IPS-11a (cell line): Measurements from ENCODE around the gene DNM2.

Experiments used
- H3K4me3 ChIP-seq: one replicate; pipeline ENCODE4 v1.5.1; 2013; ENCODE audit warnings: low read depth, low read length, control low read depth

DNM2 gene

DNA sequence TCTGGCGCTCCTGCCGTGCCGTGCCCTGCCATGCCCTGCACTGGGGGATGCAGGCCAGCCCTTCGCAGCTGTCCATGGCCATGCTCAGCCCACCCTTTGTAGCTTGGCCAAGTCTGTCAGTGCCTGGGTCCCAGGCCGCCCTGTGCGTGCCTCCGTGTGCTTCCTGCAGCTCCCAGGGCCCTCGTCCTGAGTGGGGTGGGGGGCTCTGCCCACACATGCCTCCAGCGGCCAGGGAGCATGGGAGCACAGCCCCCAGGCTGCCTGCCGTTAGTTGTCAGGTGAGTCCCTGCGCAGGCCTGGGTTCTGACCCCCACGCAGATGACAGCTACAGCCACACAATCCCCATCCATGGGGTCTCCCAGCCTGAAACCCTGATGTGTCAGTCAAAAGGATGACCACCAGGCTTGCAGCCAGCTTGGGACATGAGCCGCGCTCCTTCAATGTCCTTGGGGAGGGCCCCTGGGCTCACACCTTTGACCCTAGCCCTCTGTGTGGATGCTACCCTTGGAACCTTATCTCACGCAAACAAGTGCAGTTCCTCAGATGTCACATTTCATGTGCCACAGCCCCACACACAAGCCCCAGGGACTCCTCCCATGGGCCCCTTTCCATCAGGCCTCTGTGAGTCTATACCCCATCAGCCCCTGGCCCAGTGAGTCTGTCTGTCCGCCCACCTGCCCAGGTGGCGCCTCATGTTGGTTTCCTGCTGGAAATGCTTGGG, 93.7 kb downstream of the DNM2 start:
- H3K4me3 ChIP-seq: no peak overlapping the region

DNA sequence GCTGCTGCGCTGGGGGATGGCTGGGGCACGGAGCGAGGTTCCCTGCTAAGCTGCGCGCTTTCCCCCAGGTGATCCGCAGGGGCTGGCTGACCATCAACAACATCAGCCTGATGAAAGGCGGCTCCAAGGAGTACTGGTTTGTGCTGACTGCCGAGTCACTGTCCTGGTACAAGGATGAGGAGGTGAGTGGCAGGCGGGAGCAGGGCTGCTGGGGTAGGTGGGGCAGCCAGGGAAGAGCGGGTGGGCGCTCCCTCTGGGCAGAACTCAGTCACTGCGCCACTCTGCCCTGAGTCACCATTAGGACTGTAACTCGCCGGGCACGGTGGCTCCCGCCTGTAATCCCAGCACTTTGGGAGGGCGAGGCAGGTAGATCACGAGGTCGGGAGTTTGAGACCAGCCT, 94.3 kb downstream of the DNM2 start:
- no peak overlapping the region for H3K4me3 ChIP-seq

DNA sequence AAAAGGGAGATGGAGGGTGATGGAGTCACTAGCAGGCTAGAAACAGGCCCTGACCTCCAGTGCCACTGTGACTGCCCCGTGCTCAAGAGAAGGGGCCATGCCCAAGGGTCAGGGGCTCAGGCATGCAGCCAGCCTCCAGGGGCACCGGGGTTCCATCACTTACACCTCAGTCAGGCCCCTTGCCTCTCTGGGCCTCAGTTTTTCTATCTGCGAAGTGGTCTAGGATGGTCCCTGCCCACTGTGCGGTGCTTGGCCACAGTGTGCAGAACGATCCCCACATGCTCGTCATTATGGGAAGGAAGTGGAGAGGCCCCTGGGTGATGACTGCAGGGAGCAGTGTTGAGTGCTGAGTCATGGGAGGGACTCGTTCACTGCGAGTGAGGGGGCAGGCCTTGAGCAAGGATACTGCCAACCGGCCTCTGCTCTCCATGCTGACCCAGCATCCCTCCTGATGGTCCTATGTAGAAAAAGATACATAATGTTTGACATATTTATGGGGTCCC, 95.1 kb downstream of the DNM2 start:
- H3K4me3 ChIP-seq: no peak overlapping the region

DNA sequence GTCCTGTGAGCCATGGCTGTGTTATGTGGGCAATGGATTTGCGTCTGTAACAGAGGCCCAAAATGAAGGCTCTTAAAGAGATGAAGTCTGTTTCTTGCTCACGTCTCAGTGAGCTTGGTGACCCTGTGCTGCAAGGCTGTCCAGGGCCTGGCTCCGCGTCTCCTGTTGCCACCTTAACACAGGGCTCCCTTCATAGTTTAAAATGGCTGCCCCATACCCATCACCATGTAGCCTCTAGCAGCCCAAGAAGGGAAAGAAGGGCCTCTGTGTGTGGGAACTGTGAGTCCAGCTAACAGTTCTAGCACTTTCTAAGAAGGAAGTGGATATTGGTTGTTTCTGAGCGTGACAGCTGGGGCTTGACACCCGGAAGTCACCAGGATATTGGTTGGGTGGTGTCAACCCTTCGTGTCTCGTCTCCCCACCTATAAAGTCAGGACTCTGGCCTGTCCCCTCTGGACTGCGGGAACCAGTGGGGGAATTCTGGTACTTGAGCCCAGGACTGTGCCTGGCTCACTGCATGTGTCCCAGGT, 97.2 kb downstream of the DNM2 start:
- H3K4me3 ChIP-seq: no peak overlapping the region

DNA sequence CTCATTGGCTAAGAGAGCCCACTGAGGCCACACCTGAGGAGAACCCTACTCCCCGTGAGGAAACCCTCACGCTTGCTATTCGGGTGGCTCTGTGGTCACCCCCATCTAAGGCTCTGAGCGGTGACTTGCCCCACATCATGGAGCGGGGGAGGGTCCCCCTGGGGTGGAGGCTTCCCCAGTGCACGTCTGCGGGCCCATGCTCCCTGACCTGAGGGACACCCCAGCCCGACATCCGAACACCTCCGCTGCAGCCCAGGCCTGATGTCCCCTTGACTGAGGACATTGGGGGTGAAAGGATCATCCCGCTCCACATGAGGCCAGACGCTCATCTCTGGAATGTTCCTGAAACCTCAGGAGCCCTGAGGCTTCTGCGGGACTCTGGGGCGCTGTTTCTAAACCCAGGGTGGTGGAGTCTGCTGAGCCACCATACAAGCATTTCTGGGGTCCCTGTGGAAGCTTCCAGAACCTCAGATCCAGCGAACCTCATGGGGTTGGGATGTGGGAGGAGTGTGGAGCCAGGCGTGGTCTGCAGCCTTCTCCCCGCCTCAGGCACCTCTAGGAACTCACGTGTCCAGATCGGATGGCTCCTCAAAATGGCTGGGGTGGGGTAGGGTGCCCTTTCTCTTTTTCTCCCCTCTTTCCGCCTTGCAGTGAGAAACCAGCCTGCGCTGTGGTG, 98.2 kb downstream of the DNM2 start:
- H3K4me3 ChIP-seq: no peak overlapping the region

DNA sequence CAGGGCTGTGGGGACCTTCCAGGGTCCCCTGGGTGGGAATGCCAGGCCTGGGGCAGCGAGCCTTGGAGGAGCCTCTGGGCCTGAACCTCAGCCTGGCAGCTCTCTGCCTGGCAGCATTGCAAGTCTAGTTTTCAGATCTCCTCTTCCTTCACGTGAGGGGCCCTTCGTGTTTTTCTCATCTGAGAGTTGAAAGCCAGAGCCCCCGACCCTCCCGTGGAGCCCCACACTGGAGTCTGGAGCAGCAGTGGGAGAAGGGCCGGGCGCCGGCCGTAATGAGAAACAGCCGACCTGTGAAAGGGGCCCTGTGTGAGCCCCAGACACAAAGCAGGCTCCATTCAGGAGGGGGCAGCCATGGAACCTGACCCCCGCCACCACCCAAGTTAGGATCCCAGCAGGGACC, 98.8 kb downstream of the DNM2 start:
- H3K4me3 ChIP-seq: no peak overlapping the region

DNA sequence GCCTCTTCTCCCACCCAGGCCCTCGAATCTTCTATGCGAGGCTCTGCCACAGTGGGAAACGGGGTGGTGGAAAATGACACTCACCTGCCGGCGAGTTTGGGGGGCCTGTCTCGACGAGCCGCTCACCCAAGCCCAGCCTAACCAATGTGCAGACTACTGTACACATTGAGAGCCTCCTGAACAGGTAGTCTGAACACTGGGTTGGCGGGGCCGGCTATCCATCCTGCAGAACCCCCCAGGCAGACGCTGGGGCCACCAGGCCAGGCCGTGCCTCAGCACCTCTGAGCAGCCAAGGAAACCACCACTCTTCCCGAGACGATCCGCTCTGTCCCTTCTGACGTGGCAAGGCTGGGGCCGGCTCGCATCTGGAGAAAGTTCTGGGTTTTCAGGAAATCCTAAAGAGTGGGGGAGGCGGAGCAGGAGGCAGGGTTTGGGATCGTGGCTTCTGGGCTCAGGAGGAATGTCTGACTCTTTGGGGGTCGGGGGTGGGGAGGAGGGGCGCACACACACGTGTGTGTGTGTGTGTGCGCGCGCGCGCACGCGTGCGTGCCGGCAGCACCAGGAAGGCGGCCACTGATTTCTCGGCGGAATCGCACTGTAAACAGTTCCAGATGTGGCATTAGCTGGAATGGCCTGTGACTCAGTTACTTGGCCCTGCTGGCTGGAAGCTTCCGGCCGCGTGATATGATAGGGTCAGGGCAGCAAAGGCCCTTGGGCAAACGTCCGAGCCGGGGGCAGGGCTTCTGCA, 99.6 kb downstream of the DNM2 start:
- H3K4me3 ChIP-seq: no peak overlapping the region

DNA sequence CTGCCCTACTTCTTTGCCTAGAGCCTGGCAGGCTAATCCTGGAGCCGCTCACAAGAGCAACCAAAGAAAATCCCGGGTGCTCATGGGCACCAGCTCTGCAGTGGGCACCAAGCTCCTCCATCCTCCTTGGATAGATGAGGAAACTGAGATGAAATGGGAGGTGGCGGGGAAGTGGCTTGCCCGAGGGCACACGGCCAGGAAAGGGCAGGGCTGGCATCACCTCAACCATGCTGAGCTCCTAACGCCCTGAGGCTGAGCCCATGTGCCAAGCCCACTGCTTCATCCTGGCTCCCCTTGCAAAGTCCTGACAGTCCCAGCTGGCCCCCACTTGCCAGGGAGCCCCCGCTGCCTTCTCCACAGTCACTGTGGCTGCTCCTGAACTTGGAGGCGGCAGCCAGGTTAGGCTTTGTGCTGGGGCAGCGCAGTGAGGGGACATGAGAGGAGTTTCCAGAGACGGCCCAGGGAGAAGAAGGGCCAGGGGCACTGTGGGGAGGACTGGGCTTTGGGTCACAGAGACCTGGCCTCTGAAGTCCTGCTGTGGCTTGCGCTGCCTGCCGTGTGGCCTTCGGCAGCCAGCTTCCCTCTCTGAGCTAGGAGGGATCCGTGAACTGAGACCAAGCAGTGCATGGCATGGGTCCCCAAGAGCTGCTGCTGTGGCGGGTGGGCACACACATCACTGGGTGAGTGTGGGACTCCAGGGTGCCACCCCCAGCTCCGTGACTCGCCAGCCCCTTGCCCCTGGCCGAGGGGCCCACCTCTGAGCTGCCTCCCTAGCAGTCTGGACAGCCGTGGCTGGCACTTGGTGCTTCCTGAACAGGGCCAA, 100.6 kb downstream of the DNM2 start:
- no peak overlapping the region for H3K4me3 ChIP-seq

DNA sequence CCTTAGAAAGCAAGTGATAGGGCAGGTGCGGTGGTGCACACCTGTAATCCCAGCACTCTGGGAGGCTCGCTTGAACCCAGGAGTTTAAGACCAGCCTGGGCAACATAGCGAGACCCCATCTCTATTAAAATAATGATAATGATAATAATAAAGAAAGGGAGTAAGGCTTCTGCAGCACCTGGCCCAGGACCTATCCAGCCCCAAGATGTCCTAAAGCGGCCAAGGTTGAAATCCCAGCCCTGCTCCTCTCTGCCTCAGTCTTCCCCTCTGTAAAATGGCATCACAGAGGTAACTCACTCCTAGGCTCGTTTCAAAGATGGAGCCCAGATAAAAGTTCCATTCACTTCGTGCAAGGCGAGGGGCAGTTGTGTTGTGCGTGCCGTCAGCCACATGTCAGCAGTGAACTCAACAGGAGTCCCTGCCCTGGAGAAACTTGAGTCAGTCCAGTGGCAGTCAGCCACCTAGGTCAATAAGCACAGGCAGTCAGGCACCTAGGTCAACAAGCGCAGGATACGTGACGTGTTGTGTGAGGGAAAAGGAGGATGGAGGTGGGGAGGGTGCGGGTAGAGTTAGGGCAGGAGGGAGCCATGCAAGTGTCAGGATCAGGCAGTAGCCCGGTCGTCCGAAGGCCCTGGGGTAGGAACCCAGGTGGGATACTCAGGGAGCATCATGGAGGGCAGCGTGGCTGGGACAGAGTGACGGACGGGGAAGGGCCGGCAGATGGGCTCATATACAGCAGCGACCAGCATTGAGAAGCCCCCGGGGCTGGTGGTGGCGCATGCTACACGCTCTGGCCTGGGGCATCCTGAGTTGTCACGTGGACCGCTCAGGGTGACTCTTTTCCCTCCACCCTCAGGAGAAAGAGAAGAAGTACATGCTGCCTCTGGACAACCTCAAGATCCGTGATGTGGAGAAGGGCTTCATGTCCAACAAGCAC, 101.5 kb downstream of the DNM2 start:
- H3K4me3 ChIP-seq: no peak overlapping the region

DNA sequence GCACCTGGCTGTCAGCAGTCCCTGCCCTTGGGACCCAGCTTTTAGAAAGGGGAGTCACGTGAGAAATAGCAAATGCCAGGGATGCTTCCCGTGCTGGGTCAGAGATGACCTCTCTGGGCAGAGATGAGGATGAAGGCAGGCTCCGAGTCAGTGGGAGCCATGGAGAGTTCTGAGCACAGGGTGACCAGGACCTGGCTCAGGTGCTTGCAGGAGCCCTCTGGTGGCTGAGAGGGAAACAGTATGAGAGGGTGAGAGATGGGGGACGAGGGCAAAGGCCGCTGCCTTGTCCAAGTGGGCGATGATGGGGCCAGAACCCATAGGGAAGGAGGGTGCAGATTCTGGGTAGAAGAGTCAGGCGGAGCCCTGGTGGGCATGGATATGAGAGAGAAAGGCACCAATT, 102.3 kb downstream of the DNM2 start:
- no peak overlapping the region for H3K4me3 ChIP-seq

DNA sequence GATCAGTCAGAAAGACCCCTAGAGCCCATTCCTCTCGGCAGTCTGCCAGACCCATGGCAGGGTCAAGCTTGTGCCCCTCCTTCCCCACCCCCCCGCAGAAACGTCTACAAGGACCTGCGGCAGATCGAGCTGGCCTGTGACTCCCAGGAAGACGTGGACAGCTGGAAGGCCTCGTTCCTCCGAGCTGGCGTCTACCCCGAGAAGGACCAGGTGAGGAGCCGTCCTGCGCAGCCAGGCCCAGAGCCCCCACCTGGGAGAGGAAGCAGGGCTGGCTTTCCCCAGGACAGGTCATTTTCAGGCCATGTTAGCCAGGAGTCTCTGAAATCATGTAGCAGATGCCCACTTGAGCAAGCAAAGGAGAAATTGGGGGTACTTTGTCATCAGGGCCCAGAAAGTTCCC, 105.8 kb downstream of the DNM2 start:
- no peak overlapping the region for H3K4me3 ChIP-seq

DNA sequence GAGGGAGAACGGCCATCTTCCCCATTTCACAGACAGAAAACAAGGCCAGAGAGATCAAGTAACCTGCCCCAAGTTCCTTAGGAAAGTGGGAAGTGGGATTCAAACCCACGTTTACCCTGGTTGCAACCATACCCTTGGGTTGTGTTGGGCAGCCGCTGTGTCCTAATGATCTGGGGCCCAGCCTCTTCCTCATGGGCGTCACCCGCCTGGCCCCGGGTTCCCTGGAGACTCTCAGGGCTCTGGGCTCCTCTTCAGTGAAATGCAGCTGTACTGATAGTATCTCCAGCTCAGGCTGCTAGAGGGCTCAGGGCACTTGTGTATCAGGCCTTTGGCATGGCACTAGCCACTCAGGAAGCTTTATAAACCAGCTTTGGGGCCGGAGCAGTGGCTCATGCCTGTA, 108.4 kb downstream of the DNM2 start:
- no peak overlapping the region for H3K4me3 ChIP-seq

DNA sequence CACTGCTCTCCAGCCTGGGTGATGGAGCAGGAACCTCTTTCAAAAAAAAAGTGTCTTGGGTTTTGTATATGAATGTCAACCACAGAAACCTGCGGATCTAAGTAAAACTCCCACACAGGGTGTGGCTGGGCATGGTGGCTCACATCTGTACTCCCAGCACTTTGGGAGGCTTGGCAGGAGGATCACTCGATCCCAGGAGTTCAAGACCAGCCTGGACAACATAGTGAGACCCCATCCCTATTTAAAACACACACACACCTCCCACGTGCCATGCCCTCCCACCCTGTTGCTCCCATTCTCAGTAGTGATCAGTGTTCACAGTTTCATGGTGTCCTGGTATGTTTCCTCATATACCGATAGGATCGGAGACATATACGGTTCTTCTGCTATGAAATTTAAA, 109.0 kb downstream of the DNM2 start:
- H3K4me3 ChIP-seq: no peak overlapping the region

DNA sequence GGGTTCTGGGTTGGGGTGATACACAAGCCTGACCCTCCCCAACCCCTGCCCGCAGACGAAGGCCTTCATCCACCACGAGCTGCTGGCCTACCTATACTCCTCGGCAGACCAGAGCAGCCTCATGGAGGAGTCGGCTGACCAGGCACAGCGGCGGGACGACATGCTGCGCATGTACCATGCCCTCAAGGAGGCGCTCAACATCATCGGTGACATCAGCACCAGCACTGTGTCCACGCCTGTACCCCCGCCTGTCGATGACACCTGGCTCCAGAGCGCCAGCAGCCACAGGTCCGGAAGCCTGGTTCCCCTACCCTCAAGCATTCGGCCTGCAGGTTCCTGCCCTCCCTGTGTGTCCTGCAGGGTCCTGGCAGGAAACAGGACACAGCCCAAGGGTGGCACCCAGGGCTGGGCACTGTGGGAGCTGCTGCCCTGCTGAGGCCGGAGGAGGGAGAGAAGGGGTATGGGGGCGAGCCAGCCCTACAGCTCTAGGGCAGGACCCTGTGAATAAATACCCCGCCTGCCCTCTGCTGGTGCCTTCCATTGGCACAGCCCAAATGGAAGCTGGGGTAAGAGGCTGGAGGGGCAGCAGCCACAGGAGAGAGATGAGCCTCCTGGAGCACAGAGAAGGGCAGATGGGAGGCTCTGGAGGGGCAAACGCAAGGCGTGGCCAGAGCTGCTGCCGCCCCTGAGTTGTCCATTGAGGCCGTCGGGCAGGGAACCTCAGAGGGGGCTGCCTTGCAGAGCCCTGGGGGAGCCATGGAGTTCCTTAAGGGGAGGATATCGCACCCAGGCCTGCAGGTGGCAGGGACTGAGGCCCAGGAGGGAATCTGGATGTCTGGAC, 111.3 kb downstream of the DNM2 start:
- no peak overlapping the region for H3K4me3 ChIP-seq

DNA sequence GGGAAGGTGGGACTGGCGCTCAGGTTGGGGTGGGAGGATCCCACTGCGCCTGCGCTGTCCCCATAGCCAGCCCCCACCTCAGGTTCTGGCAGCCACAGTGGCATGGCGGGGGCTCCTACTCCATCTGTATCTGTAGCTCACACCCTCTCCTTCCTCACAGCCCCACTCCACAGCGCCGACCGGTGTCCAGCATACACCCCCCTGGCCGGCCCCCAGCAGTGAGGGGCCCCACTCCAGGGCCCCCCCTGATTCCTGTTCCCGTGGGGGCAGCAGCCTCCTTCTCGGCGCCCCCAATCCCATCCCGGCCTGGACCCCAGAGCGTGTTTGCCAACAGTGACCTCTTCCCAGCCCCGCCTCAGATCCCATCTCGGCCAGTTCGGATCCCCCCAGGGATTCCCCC, 112.1 kb downstream of the DNM2 start:
- H3K4me3 ChIP-seq: no peak overlapping the region

DNA sequence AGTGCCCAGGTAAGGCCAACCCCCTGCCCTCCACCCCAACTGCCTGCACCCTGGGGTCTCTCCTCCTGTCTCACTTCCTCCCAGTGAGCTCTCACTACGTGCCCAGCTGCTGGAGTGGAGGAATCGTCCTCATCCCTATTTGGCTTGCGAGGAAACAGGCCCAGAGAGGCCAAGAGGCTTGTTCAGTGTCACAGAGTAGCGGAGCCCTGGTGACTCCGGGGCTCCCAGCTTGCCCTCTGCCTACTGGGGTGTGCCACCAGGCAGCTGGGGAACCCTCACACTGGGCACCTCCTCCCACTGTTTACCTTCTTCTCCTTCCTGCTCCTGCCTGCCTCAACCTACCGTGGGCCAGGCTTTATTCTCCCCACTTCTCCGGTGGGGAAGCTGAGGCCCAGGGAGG, 112.5 kb downstream of the DNM2 start:
- no peak overlapping the region for H3K4me3 ChIP-seq

DNA sequence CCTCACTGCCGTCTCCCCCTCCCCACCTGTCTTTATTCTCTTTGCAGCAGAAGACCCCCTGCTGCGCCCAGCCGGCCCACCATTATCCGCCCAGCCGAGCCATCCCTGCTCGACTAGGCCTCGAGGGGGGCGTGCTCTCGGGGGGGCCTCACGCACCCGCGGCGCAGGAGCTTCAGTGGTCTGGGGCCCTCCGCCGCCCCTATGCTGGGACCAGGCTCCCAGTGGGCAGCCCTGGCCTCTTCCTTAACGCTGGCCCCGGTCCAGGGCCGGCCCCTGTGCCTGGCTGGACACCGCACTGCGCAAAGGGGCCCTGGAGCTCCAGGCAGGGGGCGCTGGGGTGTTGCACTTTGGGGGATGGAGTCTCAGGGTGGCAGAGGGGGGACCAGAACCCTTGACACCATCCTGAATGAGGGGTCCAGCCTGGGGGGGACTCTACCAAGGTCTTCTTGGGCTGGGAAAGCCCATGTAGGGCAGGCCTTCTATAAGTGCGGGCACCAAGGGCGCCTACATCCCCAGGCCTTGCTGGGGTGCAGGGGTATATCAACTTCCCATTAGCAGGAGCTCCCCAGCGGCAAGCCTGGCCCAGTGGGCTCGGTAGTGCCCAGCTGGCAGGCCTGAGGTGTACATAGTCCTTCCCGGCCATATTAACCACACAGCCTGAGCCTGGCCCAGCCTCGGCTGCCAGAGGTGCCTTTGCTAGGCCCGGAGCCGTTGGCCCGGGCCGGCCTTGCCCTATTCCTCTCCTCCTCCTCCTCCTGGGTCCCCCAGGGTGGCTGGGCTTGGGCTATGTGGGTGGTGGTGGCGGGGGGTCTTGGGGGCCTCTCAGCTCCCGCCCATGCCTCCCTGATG, 113.3 kb downstream of the DNM2 start:
- H3K4me3 ChIP-seq: no peak overlapping the region
